Stimulated activated CD4-positive, alpha-beta T cell treated with anti-CD3 and anti-CD28 coated beads, TNF-alpha, amount 100 ng/mL, for 24 hours (primary cell): Measurements from ENCODE around the gene CHP2.
A peak's percentile ranks its signal among the peaks of the same experiment; 100 is the strongest.
"Not testable (repeated sequence)": the region's sequence is repeated elsewhere in the genome, so short reads cannot be mapped to it uniquely, and the experiment has no call there.

Experiments
- DNase-seq, 3 experiments: peaks; one replicate each; pipeline ENCODE4 v3.0.0-alpha.2; 2020; ENCODE audit warnings: low read depth in 3 of 3

CHP2 gene

GRCh38 chr16:23745263-23745662, 9.6 kb upstream of the CHP2 start:
- no peak for DNase-seq

GRCh38 chr16:23748630-23749029, 6.2 kb upstream of the CHP2 start:
- DNase-seq, result no peak

- not testable (repeated sequence) for DNase-seq
These were observed 3.8 kb upstream of the CHP2 start for GRCh38 chr16:23751053-23751452.

GRCh38 chr16:23753908-23754593, 775 bp upstream of the CHP2 start:
- DNase-seq, result no peak

- DNase-seq, result no peak
These were observed 621 bp downstream of the CHP2 start for GRCh38 chr16:23755484-23755809.

- no peak for DNase-seq
These were observed 2.3 kb downstream of the CHP2 start for GRCh38 chr16:23757116-23757515.

- no peak for DNase-seq
These were observed 3.3 kb downstream of the CHP2 start for GRCh38 chr16:23757937-23758619.

- no peak for DNase-seq
These were observed 11.1 kb downstream of the CHP2 start for GRCh38 chr16:23765933-23766332.

- DNase-seq, result no peak
These were observed 13.8 kb downstream of the CHP2 start for GRCh38 chr16:23768581-23768980.

- DNase-seq, result no peak
These were observed 16.2 kb downstream of the CHP2 start for GRCh38 chr16:23771027-23771426.

GRCh38 chr16:23771642-23772041, 16.8 kb downstream of the CHP2 start:
- no peak for DNase-seq

GRCh38 chr16:23773339-23773738, 18.5 kb downstream of the CHP2 start:
- DNase-seq, result no peak

GRCh38 chr16:23781176-23781575, 26.4 kb downstream of the CHP2 start:
- DNase-seq, result no peak

GRCh38 chr16:23784811-23785447, 30.1 kb downstream of the CHP2 start:
- DNase-seq, result no peak

GRCh38 chr16:23785842-23786241, 31.0 kb downstream of the CHP2 start:
- DNase-seq, result no peak

GRCh38 chr16:23786964-23787561, 32.2 kb downstream of the CHP2 start:
- no peak for DNase-seq

GRCh38 chr16:23788685-23789084, 33.9 kb downstream of the CHP2 start:
- DNase-seq, result no peak

- DNase-seq, result no peak
These were observed 40.6 kb downstream of the CHP2 start for GRCh38 chr16:23795378-23795777.

GRCh38 chr16:23796941-23797340, 42.1 kb downstream of the CHP2 start:
- DNase-seq, result no peak

- DNase-seq, result peak; percentile 61 to 76 (median 71)
These were observed 46.6 kb downstream of the CHP2 start for GRCh38 chr16:23801378-23801777.

GRCh38 chr16:23802776-23803175, 48.0 kb downstream of the CHP2 start:
- no peak for DNase-seq

GRCh38 chr16:23803591-23804123, 48.8 kb downstream of the CHP2 start:
- peak; percentile 42 to 71 (median 54) for DNase-seq

GRCh38 chr16:23807028-23807427, 52.2 kb downstream of the CHP2 start:
- no peak for DNase-seq
